Measurements from ENCODE around the gene SOX11. TPM values are rescaled to one million over a fixed set of nuclear protein-coding genes. Genes with fewer than 3 reads are reported as not detected.

SOX11 gene
- total RNA-seq, 1 experiment from 2014 or later = not detected

- Mint-ChIP-seq H3K4me3 (ENCODE audit: low read depth, unreplicated experiment) (no peak overlapping the region), H3K4me1 (ENCODE audit: low read depth, unreplicated experiment) (no peaks in the 10 kb centered on the region), H3K27ac (ENCODE audit: unreplicated experiment) (no peak overlapping the region), H3K36me3 (ENCODE audit: insufficient read depth, unreplicated experiment) (no peaks in the 10 kb centered on the region), H3K27me3 (ENCODE audit: unreplicated experiment) (no peaks in the 10 kb centered on the region), H3K9me3 (ENCODE audit: low read depth, unreplicated experiment) (peaks cover 13% of the 10 kb centered on the region)
- DNase-seq = no peak
- intact Hi-C loops (cut with micrococcal nuclease; ENCODE audit: unreplicated experiment) = no loop called here
- no peak for TF ChIP-seq CTCF (IDR thresholded peaks at IDR 0.05; ENCODE audit: unreplicated experiment)
- CTCF ChIA-PET = no interaction called here
- no TSS peak for BruUV-seq (replicated peaks)
Observed at GRCh38 chr2:5736886-5737285, 44.7 kb downstream of the SOX11 start.

DNA sequence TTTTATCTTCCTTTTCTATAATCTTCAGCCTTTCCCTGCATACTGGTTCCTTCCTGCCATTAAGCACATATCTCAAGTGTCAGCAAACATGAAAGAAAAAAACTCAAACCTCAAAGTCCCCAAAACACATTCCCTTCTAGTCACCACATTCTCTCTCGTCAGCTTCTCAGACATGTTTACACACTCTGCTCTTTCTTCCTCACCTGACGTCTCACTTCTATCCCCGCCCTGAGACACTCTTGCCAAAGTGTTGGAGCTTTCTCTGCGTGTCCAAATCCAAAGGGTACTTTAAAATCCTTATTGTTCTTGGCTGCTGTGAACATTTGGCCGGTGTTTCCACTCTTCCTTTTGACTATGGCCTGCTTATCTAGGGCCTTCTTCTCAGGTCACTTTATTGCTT lies 47.9 kb downstream of the SOX11 start:
- no peak overlapping the region for H3K27ac Mint-ChIP-seq (ENCODE audit: unreplicated experiment)
- H3K27me3 Mint-ChIP-seq (ENCODE audit: unreplicated experiment) = no peaks in the 10 kb centered on the region
- TF ChIP-seq CTCF (IDR thresholded peaks at IDR 0.05; ENCODE audit: unreplicated experiment) = no peak
- CTCF ChIA-PET = no interaction called here
- BruUV-seq (replicated peaks) = no TSS peak
- intact Hi-C loops (cut with micrococcal nuclease; ENCODE audit: unreplicated experiment) = no loop called here
- no peaks in the 10 kb centered on the region for H3K36me3 Mint-ChIP-seq (ENCODE audit: insufficient read depth, unreplicated experiment)
- H3K9me3 Mint-ChIP-seq (ENCODE audit: low read depth, unreplicated experiment) = peaks cover 10% of the 10 kb centered on the region
- no peaks in the 10 kb centered on the region for H3K4me1 Mint-ChIP-seq (ENCODE audit: low read depth, unreplicated experiment)
- H3K4me3 Mint-ChIP-seq (ENCODE audit: low read depth, unreplicated experiment) = no peak overlapping the region
- DNase-seq = no peak

GRCh38 chr2:5740817-5741216 lies 48.6 kb downstream of the SOX11 start:
- Mint-ChIP-seq H3K27me3 (ENCODE audit: unreplicated experiment) (no peaks in the 10 kb centered on the region), H3K27ac (ENCODE audit: unreplicated experiment) (no peak overlapping the region), H3K9me3 (ENCODE audit: low read depth, unreplicated experiment) (peaks cover 8% of the 10 kb centered on the region), H3K4me3 (ENCODE audit: low read depth, unreplicated experiment) (no peak overlapping the region), H3K4me1 (ENCODE audit: low read depth, unreplicated experiment) (no peaks in the 10 kb centered on the region), H3K36me3 (ENCODE audit: insufficient read depth, unreplicated experiment) (no peaks in the 10 kb centered on the region)
- BruUV-seq (replicated peaks) = no TSS peak
- no peak for TF ChIP-seq CTCF (IDR thresholded peaks at IDR 0.05; ENCODE audit: unreplicated experiment)
- CTCF ChIA-PET = no interaction called here
- no peak for DNase-seq
- intact Hi-C loops (cut with micrococcal nuclease; ENCODE audit: unreplicated experiment) = no loop called here

GRCh38 chr2:5741242-5741641 lies 49.1 kb downstream of the SOX11 start:
- TF ChIP-seq CTCF (IDR thresholded peaks at IDR 0.05; ENCODE audit: unreplicated experiment) = no peak
- Mint-ChIP-seq H3K4me3 (ENCODE audit: low read depth, unreplicated experiment) (no peak overlapping the region), H3K27me3 (ENCODE audit: unreplicated experiment) (no peaks in the 10 kb centered on the region), H3K27ac (ENCODE audit: unreplicated experiment) (no peak overlapping the region), H3K4me1 (ENCODE audit: low read depth, unreplicated experiment) (no peaks in the 10 kb centered on the region), H3K36me3 (ENCODE audit: insufficient read depth, unreplicated experiment) (no peaks in the 10 kb centered on the region), H3K9me3 (ENCODE audit: low read depth, unreplicated experiment) (peaks cover 7% of the 10 kb centered on the region)
- CTCF ChIA-PET = no interaction called here
- intact Hi-C loops (cut with micrococcal nuclease; ENCODE audit: unreplicated experiment) = no loop called here
- DNase-seq = no peak
- BruUV-seq (replicated peaks) = no TSS peak

GRCh38 chr2:5742126-5742525 lies 49.9 kb downstream of the SOX11 start:
- Mint-ChIP-seq H3K36me3 (ENCODE audit: insufficient read depth, unreplicated experiment) (no peaks in the 10 kb centered on the region), H3K27me3 (ENCODE audit: unreplicated experiment) (no peaks in the 10 kb centered on the region), H3K4me3 (ENCODE audit: low read depth, unreplicated experiment) (no peak overlapping the region), H3K27ac (ENCODE audit: unreplicated experiment) (no peak overlapping the region), H3K4me1 (ENCODE audit: low read depth, unreplicated experiment) (no peaks in the 10 kb centered on the region), H3K9me3 (ENCODE audit: low read depth, unreplicated experiment) (peaks cover 7% of the 10 kb centered on the region)
- no TSS peak for BruUV-seq (replicated peaks)
- no peak for TF ChIP-seq CTCF (IDR thresholded peaks at IDR 0.05; ENCODE audit: unreplicated experiment)
- CTCF ChIA-PET = no interaction called here
- intact Hi-C loops (cut with micrococcal nuclease; ENCODE audit: unreplicated experiment) = no loop called here
- no peak for DNase-seq
